ENCODE results near the gene MANBA. TPM values are rescaled to one million over a fixed set of nuclear protein-coding genes. Genes with fewer than 3 reads are reported as not detected.

MANBA gene
- total RNA-seq, 1 experiment from 2014 or later: 21.4 TPM

DNA sequence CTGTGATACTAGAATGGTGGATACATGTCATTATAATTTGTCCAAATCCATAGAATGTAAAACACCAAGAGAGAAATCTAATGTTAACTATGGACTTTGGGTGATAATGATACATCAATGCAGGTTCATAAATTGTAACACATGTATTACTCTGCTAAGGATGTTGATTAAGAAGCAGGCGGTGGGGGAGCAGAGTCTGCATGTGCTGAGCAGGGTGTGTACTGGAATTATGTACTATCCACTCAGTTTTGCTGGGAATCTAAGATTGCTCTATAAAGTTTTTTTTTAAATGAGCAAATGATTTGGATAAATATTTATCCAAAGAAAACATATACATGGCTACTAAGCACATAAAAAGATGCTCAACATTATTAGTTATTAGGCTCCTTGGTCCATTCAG lies 15.0 kb upstream of the MANBA start:
- H3K36me3 Mint-ChIP-seq (ENCODE audit: insufficient read depth in 1 of 3, low read depth in 3 of 3): no peaks in the 10 kb centered on the region
- Histone ChIP-seq H3K9ac (ENCODE audit: extremely low read depth, insufficient read length, low read length) (no peak overlapping the region), H2BK15ac (ENCODE audit: low read depth, low read length) (no peak overlapping the region), H3K27me3 (ENCODE audit: insufficient read depth, low read length) (no peaks in the 10 kb centered on the region), H3K9me3 (ENCODE audit: control insufficient read depth, low read depth, low read length) (no peaks in the 10 kb centered on the region), H3K79me2 (ENCODE audit: insufficient read depth, low read length) (no peaks in the 10 kb centered on the region), H2BK12ac (ENCODE audit: insufficient read length, low read depth, low read length) (no peak overlapping the region), H3K4me1 (ENCODE audit: insufficient read depth, low read length) (no peaks in the 10 kb centered on the region; the same call in 1 of the 2 replicates), H3T11ph (ENCODE audit: low read length) (no peak overlapping the region), H3K23me2 (ENCODE audit: insufficient read length, low read depth, low read length, poor library complexity, severe bottlenecking) (no peaks in the 10 kb centered on the region), H3K27ac (ENCODE audit: insufficient read length, low read depth, low read length) (no peak overlapping the region), H3K4ac (ENCODE audit: low read depth, low read length) (no peak overlapping the region), H3K14ac (ENCODE audit: insufficient read depth, low read length) (no peak overlapping the region), H2BK20ac (ENCODE audit: low read depth, low read length, poor library complexity, severe bottlenecking) (no peak overlapping the region), H4K8ac (replicated peaks; ENCODE audit: insufficient read length, low read depth, low read length) (no peak overlapping the region), H2BK120ac (ENCODE audit: low read depth, low read length, poor library complexity, severe bottlenecking) (no peak overlapping the region), H2AK5ac (ENCODE audit: insufficient read length, low read length) (no peak overlapping the region), H4K5ac (ENCODE audit: insufficient read length, low read depth, low read length) (no peak overlapping the region), H3K23ac (ENCODE audit: insufficient read length, low read depth, low read length) (no peak overlapping the region), H4K20me1 (ENCODE audit: control insufficient read depth, insufficient read depth, insufficient read length) (no peaks in the 10 kb centered on the region), H2BK5ac (ENCODE audit: insufficient read length, low read length) (no peak overlapping the region), H3K4me2 (ENCODE audit: insufficient read depth, insufficient read length, low read length) (no peak overlapping the region), H3K56ac (ENCODE audit: insufficient read length, low read depth, low read length) (no peak overlapping the region), H2AFZ (ENCODE audit: low read length) (no peak overlapping the region), H3K18ac (ENCODE audit: insufficient read length, low read depth, low read length) (no peak overlapping the region), H3K79me1 (ENCODE audit: insufficient read depth, low read depth, low read length, poor library complexity, severe bottlenecking) (no peaks in the 10 kb centered on the region), H4K91ac (ENCODE audit: insufficient read length, low read depth, low read length) (no peak overlapping the region)
- no peaks in the 10 kb centered on the region; the same call in none of the 2 replicates for H3K27me3 Mint-ChIP-seq (ENCODE audit: low read depth)
- no peaks in the 10 kb centered on the region; a peak in 1 of 5 replicates for H3K9me3 Mint-ChIP-seq
- H3K4me3 Mint-ChIP-seq: no peak overlapping the region
- H3K27ac Mint-ChIP-seq: no peak overlapping the region
- no CpG with 5 or more reads among the region's 1 CpG for WGBS (ENCODE audit: extremely low coverage, insufficient read length, low lambda C conversion rate)
- peaks cover 0 to 4% of the 10 kb centered on the region in 2 experiments; a peak in 1 of 4 replicates for H3K4me1 Mint-ChIP-seq
- TF ChIP-seq, protein P1, sequence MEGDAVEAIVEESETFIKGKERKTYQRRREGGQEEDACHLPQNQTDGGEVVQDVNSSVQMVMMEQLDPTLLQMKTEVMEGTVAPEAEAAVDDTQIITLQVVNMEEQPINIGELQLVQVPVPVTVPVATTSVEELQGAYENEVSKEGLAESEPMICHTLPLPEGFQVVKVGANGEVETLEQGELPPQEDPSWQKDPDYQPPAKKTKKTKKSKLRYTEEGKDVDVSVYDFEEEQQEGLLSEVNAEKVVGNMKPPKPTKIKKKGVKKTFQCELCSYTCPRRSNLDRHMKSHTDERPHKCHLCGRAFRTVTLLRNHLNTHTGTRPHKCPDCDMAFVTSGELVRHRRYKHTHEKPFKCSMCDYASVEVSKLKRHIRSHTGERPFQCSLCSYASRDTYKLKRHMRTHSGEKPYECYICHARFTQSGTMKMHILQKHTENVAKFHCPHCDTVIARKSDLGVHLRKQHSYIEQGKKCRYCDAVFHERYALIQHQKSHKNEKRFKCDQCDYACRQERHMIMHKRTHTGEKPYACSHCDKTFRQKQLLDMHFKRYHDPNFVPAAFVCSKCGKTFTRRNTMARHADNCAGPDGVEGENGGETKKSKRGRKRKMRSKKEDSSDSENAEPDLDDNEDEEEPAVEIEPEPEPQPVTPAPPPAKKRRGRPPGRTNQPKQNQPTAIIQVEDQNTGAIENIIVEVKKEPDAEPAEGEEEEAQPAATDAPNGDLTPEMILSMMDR (conservative IDR thresholded peaks at IDR 0.05): no peak
- DNase-seq: no peak
